ENCODE data around the gene SLC7A5.

Gene SLC7A5

GRCh38 chr16:87854053-87854906 lies 15.0 kb downstream of the SLC7A5 start:
- ChIA-PET POLR2A (ENCODE audit: low non-redundant PET) (interaction anchor here (0.6 to 1.1 kb wide), 2 partner anchors 13 to 77 kb away, joined by 4 read pairs; no protein-coding TSS in a partner anchor), CTCF (interaction anchor here (3.5 kb wide), 1 partner anchor 75 kb away, joined by 19 read pairs; no protein-coding TSS in a partner anchor)
- DNase-seq (ENCODE audit: low spot score): peak; percentile 81
- no peak for TF ChIP-seq CTCF (conservative IDR thresholded peaks at IDR 0.05; ENCODE audit: low read depth)
- peak overlapping the region; percentile 98 for H3K27ac ChIP-seq

- ChIA-PET CTCF (interaction anchor here (0.9 to 3.5 kb wide), 4 partner anchors 14 to 84 kb away, joined by 3 to 19 read pairs (median 4); no protein-coding TSS in a partner anchor), POLR2A (ENCODE audit: low non-redundant PET) (interaction anchor here (0.6 kb wide), 1 partner anchor 76 kb away, joined by 4 read pairs; no protein-coding TSS in a partner anchor)
- peak overlapping the region; percentile 98 for H3K27ac ChIP-seq
- peak; percentile 95 for DNase-seq (ENCODE audit: low spot score)
- no peak for TF ChIP-seq CTCF (conservative IDR thresholded peaks at IDR 0.05; ENCODE audit: low read depth)
Measured at GRCh38 chr16:87853411-87854052, 15.8 kb downstream of the SLC7A5 start.

- peak overlapping the region; percentile 98 for H3K27ac ChIP-seq
- TF ChIP-seq CTCF (conservative IDR thresholded peaks at IDR 0.05; ENCODE audit: low read depth): no peak
- no peak for DNase-seq (ENCODE audit: low spot score)
- CTCF ChIA-PET: interaction anchor here (1.0 to 3.5 kb wide), 3 partner anchors 17 to 72 kb away, joined by 7 to 48 read pairs (median 19); partner anchors contain the start of gene SLC7A5
- POLR2A ChIA-PET (ENCODE audit: low non-redundant PET): interaction anchor here (1.5 kb wide), 1 partner anchor 73 kb away, joined by 6 read pairs; no protein-coding TSS in a partner anchor
Measured at GRCh38 chr16:87851601-87852000, 17.7 kb downstream of the SLC7A5 start.

GRCh38 chr16:87851141-87851587 lies 18.1 kb downstream of the SLC7A5 start:
- ChIA-PET CTCF (interaction anchor here (1.0 to 3.4 kb wide), 3 partner anchors 17 to 72 kb away, joined by 7 to 48 read pairs (median 16); partner anchors contain the start of gene SLC7A5), POLR2A (ENCODE audit: low non-redundant PET) (interaction anchor here (1.5 kb wide), 1 partner anchor 72 kb away, joined by 6 read pairs; no protein-coding TSS in a partner anchor)
- DNase-seq (ENCODE audit: low spot score): peak; percentile 67
- no peak for TF ChIP-seq CTCF (conservative IDR thresholded peaks at IDR 0.05; ENCODE audit: low read depth)
- H3K27ac ChIP-seq: peak overlapping the region; percentile 98

GRCh38 chr16:87850009-87851006 lies 19.0 kb downstream of the SLC7A5 start:
- ChIA-PET CTCF (interaction anchor here (0.5 to 3.4 kb wide), 14 partner anchors 9 to 697 kb away, joined by 3 to 48 read pairs (median 6); partner anchors contain the start of gene SLC7A5), POLR2A (ENCODE audit: low non-redundant PET) (interaction anchor here (1.5 kb wide), 1 partner anchor 71 kb away, joined by 6 read pairs; no protein-coding TSS in a partner anchor)
- peak; percentile 92 for TF ChIP-seq CTCF (conservative IDR thresholded peaks at IDR 0.05; ENCODE audit: low read depth)
- peak overlapping the region; percentile 98 for H3K27ac ChIP-seq
- DNase-seq (ENCODE audit: low spot score): no peak
